GM21515 (cell line): ENCODE results near the gene GABRP.
"Not testable (repeated sequence)": the region's sequence is repeated elsewhere in the genome, so short reads cannot be mapped to it uniquely, and the experiment has no call there.

Experiments
- ATAC-seq: cut with Tn5 transposase; IDR thresholded peaks from one replicate; pipeline ENCODE4 v1.9.1; 2021; ENCODE audit not compliant: unreplicated experiment

Gene GABRP

DNA sequence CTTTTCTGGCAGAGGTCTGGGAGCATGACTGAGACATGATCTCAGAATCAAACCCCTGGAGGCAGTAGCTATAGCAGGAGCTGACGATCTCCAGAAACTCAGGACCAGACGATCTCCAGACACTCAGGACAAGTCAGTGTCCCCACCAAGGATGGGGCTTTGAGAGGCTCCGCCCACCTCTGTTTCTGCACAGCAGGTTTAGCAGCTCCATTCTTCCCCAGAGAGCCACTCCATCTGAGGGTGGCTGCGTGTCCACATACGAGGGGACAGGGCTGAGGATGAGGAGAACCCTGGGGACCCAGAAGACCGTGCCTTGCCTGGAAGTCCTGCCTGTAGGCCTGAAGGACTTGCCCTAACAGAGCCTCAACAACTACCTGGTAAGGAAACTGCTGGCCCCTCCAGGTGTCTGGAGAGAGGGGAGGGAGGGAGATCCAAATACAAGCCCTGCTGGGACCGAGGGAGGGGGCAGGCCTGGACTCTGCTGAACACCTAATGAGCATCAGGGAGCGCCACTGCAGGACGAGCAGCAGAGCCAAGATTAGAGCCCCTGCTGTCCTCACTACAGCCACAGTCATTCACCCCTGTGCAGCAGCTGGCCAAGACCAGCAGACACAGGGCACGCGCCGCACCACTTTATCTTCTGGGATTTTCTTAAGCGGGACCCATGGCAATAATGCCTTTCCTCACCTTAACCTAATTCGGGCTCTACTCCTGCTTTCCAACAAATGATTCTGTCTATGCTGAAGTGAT is at the start of gene GABRP:
GABRP (plus strand) TSS at position 228 of the 750 bp plus-strand sequence. CDS start 4,891 bp downstream, outside the sequence.
- no peak for ATAC-seq

- ATAC-seq = no peak
These were observed 46.6 kb upstream of the GABRP start for GRCh38 chr5:170736966-170737365.

DNA sequence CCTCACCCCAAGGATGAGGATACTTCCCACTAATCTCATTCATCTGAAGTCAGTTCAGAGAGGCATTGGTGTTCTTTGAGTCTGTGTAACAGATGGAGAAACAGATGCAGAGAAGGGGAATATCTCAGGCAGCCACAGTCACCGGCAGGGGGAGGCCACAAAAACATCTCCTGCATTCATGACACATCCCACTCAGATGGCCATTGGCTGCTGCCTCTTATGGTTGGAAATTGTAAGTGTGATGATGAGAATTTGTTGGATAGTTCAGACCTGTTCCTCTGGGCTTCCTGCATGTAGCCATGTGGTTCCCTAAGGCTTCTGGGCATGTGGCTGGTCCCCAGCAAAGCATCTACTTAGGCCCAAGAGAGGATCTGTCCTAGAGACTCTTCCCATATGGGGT is 45.9 kb upstream of the GABRP start:
- no peak for ATAC-seq

- ATAC-seq = no peak
These were observed 44.7 kb upstream of the GABRP start for GRCh38 chr5:170738840-170739239.

DNA sequence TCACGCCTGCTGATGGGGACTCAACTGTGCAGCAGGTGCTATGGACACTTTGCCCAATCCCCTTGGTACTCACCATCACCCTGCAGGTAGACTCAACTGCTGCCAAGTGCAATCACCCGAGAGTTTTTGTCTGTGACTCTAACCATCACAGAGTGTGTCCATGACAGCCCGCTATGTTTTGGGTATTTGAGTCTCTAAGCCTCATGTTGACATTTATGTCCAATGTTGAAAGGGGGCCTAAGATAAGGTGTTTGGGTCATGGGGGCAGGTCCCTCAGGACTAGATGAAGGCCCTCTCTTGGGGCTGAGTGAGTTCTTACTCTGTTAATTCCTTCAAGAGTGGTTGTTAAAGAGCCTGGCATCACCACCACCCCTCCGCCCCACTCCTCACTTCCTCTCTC is 44.1 kb upstream of the GABRP start:
- no peak for ATAC-seq

DNA sequence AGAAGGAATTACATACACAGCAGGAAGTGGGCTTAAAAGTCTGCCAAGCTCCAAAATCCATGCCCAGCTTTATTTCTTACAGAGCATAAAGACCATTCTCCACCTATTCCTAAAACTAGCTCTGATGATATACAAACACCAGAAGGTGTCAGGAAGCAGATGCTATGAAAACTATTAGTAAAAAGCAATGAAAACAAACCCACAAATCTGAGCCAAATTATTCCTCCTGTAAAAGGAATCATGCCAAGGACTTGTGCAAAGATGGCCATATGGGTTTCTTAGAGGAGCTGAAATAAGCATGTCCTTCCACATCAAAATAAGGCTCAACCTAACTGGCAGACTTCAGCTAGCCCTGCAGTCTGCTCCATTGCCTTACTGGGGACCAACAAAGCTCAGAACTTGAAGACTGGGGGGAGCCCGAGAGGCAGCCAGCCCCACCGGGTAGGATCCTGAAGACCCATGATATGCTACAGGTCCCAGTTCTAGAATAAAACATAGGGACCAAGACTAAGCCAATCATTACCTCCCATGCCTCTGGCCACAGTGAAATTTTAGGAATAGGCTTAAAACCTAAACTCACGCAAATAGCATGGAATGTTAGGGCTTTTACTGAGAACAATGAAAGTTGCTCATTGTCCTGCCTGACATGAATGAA is 42.8 kb upstream of the GABRP start:
- no peak for ATAC-seq

DNA sequence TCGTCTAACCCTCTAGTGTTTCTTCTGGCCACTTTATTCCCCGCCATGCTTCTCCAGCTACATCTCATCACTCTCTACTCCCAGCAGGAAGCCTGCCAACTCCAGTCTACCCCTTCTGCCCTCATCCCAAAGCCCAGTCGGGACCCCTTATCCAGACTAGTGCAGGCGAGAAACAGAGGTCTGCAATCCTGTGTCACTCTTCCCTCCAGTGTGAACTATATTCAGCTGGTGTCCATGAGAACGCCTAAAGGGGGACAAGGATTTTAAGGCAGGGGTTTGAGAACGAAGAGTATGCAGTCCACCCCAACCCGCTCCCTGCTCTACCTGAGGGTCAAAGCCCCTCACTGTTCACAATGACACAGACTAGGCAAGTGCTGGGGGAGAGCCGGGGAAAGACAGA is 41.7 kb upstream of the GABRP start:
- ATAC-seq = no peak

DNA sequence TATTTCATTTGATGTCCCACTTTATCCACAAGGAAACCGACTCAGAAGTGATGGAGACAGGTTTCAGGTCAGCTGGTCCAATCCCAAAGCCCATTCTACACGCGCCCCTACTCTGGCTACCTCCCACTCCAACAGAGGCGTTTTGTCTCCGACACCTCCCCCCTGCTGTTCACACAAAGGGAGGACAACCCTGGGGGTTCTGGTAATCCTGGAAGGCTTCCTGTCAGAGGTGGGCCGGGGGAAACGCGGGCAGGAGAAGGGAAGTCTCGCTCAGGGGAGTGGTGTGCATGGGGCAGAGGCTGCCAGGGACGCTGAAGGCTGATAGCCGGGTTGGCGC is 39.7 kb upstream of the GABRP start:
- ATAC-seq = no peak

GRCh38 chr5:170745481-170746071 is 37.9 kb upstream of the GABRP start:
- ATAC-seq = no peak

DNA sequence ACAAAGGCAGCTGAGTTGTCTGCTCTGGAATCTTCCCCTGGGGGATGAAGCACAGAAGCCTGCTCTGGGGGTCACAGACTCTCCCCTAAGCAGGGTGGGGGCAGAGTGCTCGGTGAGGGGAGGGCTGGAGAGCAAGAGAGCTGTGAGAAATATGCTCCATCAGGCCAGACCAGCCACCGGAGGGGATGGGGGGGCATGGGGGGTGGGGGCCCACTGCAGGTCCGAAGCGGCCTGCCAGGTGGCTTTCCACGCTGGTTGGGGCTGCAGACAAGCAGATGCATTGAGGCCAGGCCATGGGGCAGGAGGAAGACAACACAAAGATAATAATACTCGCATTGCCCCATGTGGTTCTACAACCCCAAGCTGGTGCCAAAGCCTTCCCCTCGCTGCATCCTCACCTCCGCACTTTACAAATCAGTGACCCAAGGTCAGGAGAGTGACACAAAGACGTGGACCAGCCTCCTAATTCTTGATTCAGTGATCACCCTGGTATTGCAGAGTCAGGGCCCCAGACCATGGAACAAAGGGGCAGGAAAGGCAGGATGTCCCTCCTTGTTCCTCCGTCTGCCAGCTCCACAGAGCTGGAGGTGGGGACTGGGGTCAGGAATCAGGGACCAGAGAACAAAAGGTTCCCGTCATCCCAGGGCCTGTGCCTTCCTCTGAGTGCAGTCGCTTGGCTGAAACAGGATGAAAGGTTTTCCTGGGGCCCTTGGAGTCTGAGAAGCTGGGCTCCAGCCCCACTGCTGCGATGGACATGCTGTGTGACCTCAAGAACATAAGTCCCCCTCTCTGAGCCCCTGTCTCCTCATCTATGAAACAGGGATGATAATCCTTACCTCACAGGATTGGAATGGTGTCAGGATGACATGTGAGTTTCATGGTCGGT is 37.2 kb upstream of the GABRP start:
- ATAC-seq = no peak

DNA sequence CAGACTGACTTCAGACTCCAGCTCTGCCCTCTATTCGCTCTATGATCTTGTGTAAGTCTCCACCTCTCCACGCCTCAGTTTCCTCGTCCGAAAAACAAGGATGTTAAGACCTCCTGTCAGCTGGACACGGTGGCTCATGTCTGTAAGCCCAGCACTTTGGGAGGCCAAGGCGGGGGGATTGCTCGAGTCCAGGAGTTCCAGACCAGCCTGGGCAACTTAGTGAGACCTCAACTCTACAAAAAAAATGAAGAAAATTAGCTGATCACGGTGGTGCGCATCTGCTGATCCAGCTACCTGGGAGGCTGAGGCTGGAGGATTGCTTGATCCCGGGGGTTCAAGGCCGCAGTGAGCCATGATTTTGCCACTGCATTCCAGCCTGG is 36.6 kb upstream of the GABRP start:
- ATAC-seq = no peak

DNA sequence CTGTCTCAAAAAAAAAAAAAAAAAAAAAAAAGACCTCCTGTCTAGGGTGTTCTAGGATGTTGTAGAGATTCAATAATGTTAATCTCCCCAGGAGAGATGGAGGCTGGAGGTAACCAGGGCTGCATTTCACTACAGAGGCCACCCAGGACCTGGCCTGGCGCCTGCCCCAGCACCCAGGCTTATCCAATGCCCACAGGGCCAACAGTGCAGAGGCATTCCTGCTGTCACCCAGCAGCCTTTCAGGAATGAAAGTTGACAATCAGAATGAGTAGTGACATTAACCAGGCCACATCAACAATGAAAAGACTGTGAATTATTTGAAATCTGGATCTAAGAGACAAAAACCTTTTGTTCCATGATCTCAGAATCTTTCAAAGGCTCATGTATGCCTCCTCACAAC is 36.2 kb upstream of the GABRP start:
- no peak for ATAC-seq

GRCh38 chr5:170747851-170748250 is 35.7 kb upstream of the GABRP start:
- ATAC-seq = no peak

GRCh38 chr5:170748951-170749471 is 34.5 kb upstream of the GABRP start:
- ATAC-seq = no peak

- no peak for ATAC-seq
These were observed 33.6 kb upstream of the GABRP start for GRCh38 chr5:170749911-170750431.

GRCh38 chr5:170750791-170751190 is 32.7 kb upstream of the GABRP start:
- ATAC-seq = no peak

GRCh38 chr5:170751631-170752030 is 31.9 kb upstream of the GABRP start:
- no peak for ATAC-seq

DNA sequence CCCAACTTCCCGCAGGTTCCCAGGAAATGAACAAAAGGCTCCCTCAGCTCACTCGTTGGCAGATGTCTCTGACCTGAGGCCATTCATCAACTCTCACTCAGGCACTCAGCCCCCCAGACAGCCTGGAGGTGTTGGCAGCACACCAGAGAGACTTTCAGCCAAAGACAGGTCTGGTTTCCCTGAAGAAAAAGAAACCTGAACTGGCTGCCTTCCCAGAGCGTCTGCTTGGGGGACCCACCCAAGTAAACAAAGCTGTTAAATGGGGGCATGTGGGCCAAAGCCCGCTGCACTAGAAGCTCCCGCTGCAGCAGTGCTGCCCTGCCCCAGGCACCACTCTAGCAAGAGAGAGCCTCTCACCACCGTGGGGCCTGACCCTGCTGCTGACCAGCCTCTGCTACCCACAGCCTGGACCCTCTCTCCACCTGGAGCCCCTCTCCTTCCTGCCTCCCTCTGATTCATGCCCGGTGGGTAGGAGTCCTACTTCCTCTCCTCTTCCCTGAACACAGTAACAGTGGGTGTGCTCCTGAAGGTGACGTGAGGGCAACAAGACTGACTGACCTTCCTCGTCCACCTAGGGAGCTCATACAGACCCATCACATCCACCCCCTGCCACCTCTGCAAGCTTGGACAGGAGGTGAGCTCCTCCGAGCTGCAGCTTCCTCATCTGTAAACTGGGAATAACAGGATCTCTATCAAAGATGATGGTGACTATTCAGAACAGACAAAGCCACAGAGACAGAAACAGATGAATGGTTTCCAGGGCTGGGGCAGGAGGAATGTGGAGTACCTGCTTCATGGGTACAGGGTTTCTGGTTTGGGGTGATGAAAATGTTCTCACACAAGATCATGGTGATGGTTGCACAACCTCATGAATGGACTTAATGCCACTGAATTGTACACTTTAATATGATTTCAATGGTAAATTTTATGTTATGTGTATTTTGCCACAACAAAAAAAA is 31.0 kb upstream of the GABRP start:
- ATAC-seq = no peak

DNA sequence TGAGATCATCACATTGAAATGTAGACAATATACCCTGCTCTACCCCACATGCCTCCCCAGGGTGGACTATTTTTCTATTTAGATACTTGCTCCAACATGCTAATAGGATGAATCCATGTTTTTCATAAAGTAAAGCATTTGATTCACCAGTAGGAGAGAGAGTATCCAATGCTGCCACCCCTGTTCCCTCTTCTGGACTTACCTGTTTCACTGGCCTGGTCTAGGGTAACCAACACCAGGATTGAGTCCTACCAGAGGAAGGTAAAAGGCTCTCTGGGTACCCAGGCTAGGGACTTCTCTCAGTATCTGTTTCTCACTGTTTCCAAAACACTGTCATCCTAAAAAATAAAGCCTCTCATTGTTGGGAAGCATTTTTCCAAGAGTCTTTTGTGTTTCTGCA is 30.2 kb upstream of the GABRP start:
- no peak for ATAC-seq

DNA sequence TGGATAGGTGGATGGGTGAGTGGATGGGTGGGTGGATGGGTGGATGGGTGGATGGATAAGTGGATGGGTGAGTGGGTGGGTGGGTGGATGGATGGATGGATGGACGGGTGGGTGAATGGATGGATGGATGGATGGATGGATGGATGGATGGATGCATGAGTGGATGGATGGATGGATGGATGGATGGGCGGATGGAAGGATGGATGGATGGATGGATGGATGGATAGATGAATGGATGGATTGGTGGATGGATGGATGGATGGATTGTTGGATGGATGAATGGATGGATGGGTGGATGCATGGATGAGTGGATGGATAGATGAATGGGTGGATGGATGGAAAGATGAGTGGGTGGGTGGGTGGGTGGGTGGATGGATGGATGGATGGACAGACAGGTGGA is 29.0 kb upstream of the GABRP start:
- not testable (repeated sequence) for ATAC-seq
